Hepatocyte (in vitro differentiated cells): ENCODE measurements around the gene ZNF584. TPM values are rescaled to one million over a fixed set of nuclear protein-coding genes. Genes with fewer than 3 reads are reported as not detected.

Experiments used
- DNase-seq: peaks from one replicate; pipeline ENCODE4 v3.0.0-alpha.2; 2016; ENCODE audit warnings: low spot score
- H2AFZ ChIP-seq: fragments of 200-600 bp; sonication (generic); 2 replicates; pipeline ENCODE4 v1.6.0; 2016; ENCODE audit warnings: antibody characterized with exemption, mild to moderate bottlenecking
- H3K27ac ChIP-seq: fragments of 200-600 bp; sonication (generic); 2 replicates; pipeline ENCODE4 v1.5.1; 2016; ENCODE audit warnings: mild to moderate bottlenecking
- H3K27me3 ChIP-seq: fragments of 200-600 bp; sonication (generic); 2 replicates; pipeline ENCODE4 v1.6.1; 2016
- H3K36me3 ChIP-seq: fragments of 200-600 bp; sonication (generic); replicated peaks from 2 replicates; pipeline ENCODE4 v1.5.1; 2016; ENCODE audit warnings: low read depth; ENCODE audit not compliant: insufficient read depth
- H3K4me1 ChIP-seq: fragments of 200-600 bp; sonication (generic); 2 replicates; pipeline ENCODE4 v1.5.1; 2016; ENCODE audit warnings: mild to moderate bottlenecking, moderate library complexity; ENCODE audit not compliant: insufficient read depth
- H3K4me2 ChIP-seq: fragments of 200-600 bp; sonication (generic); 2 replicates; pipeline ENCODE4 v1.6.0; 2016
- H3K4me3 ChIP-seq: fragments of 200-600 bp; sonication (generic); 2 replicates; pipeline ENCODE4 v1.5.1; 2016; ENCODE audit warnings: mild to moderate bottlenecking
- H3K79me2 ChIP-seq: fragments of 200-600 bp; sonication (generic); 2 replicates; pipeline ENCODE4 v1.6.0; 2017; ENCODE audit warnings: mild to moderate bottlenecking
- H3K9me2 ChIP-seq: fragments of 200-600 bp; sonication (generic); replicated peaks from 2 replicates; pipeline ENCODE4 v1.6.0; 2017; ENCODE audit warnings: mild to moderate bottlenecking; ENCODE audit not compliant: insufficient read depth
- H3K9me3 ChIP-seq: fragments of 200-600 bp; sonication (generic); 2 replicates; pipeline ENCODE4 v1.5.1; 2016; ENCODE audit warnings: low read depth, mild to moderate bottlenecking
- H4K20me1 ChIP-seq: fragments of 200-600 bp; sonication (generic); 2 replicates; pipeline ENCODE4 v1.6.0; 2016; ENCODE audit warnings: mild to moderate bottlenecking; ENCODE audit not compliant: insufficient read depth, poor library complexity, severe bottlenecking
- EZH2 ChIP-seq: fragments of 200-600 bp; sonication (generic); IDR thresholded peaks from 2 replicates; pipeline ENCODE4 v1.6.1; 2016; ENCODE audit warnings: antibody characterized with exemption, mild to moderate bottlenecking, borderline replicate concordance
- EZH2phosphoT487 ChIP-seq: fragments of 200-600 bp; sonication (generic); IDR thresholded peaks from one replicate; pipeline ENCODE4 v1.6.1; 2018; ENCODE audit warnings: antibody characterized with exemption, mild to moderate bottlenecking, low read depth, moderate library complexity; ENCODE audit not compliant: unreplicated experiment, severe bottlenecking
- WGBS: methylation state at CpG from one replicate; pipeline ENCODE4 v1.1.6; 2016; ENCODE audit warnings: low lambda C conversion rate; ENCODE audit errors: missing lambda C conversion rate; 5-methylcytosine and 5-hydroxymethylcytosine counted together
- polyA plus RNA-seq: library from polyadenylated mRNA; unstranded; fragments of >200 nt; fragmentation: Nextera tagmentation; extraction: Ambion mirVana; gene quantifications from 2 replicates; pipeline ENCODE4 v1.2.1, GENCODE V29; 2016
- total RNA-seq: library from RNA; depleted of rRNA; stranded (reverse); fragments of >200 nt; gene quantifications from 2 replicates; pipeline ENCODE4 v1.2.3, GENCODE V29; 2014
- TF ChIP-seq, protein P1 (sequence below): fragments of 200-600 bp; sonication (generic); IDR thresholded peaks from 2 replicates; pipeline ENCODE4 v1.5.1; 2016; ENCODE audit warnings: antibody characterized with exemption, mild to moderate bottlenecking; ENCODE audit not compliant: poor library complexity

Gene ZNF584
- total RNA-seq, result 4.5 and 5.5 TPM in 2 replicates
- 4.5 and 7.9 TPM in 2 replicates for polyA plus RNA-seq

DNA sequence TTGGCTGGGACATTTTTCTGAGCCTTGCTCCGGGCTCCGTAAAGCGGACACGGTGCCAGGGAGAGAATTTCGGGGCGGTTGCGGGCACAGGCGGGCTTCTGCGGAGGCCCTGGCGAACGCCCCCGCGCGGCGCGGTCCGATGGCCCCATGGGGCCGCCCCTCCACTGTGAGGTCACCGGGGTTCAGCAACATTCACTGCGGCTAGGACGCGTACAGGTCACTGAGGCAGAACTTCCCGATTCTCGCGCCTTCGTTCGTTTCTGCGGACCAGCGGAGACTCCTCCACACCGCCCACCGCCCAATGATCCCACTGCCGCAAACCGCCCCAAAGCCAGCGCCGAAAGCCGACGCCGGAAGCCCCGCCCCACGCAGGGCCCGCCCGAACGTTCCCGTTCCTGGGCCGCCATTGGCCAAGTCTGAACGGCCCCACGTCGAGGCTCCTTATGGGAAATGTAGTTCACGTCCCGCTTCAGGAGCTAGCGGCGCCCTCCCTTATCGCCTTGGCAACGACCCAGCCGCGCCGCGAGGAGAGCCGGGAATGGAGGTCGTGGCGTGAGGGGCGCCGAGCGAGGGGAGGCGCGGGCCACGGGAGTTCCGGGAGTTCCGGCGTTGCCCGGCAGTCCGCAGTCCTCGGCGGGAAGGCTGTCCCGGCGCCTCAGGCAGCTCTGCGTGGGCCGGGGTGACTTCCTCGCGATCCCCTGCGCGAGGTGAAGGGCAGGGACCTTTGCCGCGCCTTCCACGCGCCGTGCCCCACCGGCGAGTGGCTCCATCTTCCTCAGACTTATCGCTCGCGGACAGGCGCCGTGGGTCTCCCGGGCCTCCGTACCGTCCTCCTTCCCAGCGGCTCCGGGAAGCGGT is at the start of gene ZNF584:
ZNF584 (plus strand) TSS at position 498 of the 858 bp plus-strand sequence. CDS start 499 bp downstream, outside the sequence.
- H3K4me2 ChIP-seq, result peak within 1 kb of the TSS; percentile 97
- WGBS, result 1% methylated on average over 84 of the region's 100 CpGs

DNA sequence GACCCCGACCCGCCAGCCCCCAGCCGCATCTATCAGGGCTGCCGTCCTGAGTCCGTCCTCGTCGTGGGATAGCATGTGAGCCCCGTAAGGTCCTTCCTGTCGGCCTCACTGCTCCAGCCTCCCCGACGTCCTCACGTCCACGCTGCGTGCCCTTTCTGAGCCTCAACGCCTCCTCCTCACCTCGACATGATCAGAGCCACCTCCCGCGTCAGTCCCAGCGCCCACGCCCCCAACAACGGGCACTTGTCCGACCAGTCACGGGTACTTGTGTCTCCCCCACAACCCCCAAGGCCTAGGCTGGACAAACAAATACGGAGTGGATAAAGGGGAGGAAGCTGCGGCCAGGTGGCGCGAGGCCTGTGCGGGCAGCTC is 46.6 kb upstream of the ZNF584 start:
- Histone ChIP-seq H3K27me3 (no peaks in the 10 kb centered on the region), H3K9me2 (no peaks in the 10 kb centered on the region), H3K27ac (peak overlapping the region; percentile 100), H2AFZ (peak overlapping the region; percentile 93), H4K20me1 (no peaks in the 10 kb centered on the region), H3K4me3 (peak overlapping the region; percentile 93), H3K4me1 (peaks cover 7% of the 10 kb centered on the region), H3K4me2 (peak overlapping the region; percentile 88), H3K9me3 (no peaks in the 10 kb centered on the region), H3K36me3 (no peaks in the 10 kb centered on the region), H3K79me2 (peaks cover 8% of the 10 kb centered on the region)
- 3% methylated on average over 27 of the region's 28 CpGs for WGBS
- DNase-seq, result peak; percentile 68
- TF ChIP-seq, protein P1, sequence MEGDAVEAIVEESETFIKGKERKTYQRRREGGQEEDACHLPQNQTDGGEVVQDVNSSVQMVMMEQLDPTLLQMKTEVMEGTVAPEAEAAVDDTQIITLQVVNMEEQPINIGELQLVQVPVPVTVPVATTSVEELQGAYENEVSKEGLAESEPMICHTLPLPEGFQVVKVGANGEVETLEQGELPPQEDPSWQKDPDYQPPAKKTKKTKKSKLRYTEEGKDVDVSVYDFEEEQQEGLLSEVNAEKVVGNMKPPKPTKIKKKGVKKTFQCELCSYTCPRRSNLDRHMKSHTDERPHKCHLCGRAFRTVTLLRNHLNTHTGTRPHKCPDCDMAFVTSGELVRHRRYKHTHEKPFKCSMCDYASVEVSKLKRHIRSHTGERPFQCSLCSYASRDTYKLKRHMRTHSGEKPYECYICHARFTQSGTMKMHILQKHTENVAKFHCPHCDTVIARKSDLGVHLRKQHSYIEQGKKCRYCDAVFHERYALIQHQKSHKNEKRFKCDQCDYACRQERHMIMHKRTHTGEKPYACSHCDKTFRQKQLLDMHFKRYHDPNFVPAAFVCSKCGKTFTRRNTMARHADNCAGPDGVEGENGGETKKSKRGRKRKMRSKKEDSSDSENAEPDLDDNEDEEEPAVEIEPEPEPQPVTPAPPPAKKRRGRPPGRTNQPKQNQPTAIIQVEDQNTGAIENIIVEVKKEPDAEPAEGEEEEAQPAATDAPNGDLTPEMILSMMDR, result no peak
- no peak for TF ChIP-seq EZH2phosphoT487
- no peak for TF ChIP-seq EZH2

More for the DNA sequence above, at the start of gene ZNF584:
- Histone ChIP-seq H2AFZ (peak within 1 kb of the TSS; percentile 98), H3K9me3 (no peaks in the 10 kb centered on the region), H3K36me3 (no peaks in the 10 kb centered on the region), H3K9me2 (no peaks in the 10 kb centered on the region), H3K4me1 (peaks cover 8% of the 10 kb centered on the region), H3K79me2 (peaks cover 40% of the 10 kb centered on the region), H3K27ac (peak within 1 kb of the TSS; percentile 95), H3K27me3 (no peaks in the 10 kb centered on the region), H4K20me1 (no peaks in the 10 kb centered on the region), H3K4me3 (peak within 1 kb of the TSS; percentile 61)
- peak; percentile 97 for DNase-seq
- TF ChIP-seq EZH2, result no peak
- TF ChIP-seq, protein P1, result peak; percentile 3

DNA sequence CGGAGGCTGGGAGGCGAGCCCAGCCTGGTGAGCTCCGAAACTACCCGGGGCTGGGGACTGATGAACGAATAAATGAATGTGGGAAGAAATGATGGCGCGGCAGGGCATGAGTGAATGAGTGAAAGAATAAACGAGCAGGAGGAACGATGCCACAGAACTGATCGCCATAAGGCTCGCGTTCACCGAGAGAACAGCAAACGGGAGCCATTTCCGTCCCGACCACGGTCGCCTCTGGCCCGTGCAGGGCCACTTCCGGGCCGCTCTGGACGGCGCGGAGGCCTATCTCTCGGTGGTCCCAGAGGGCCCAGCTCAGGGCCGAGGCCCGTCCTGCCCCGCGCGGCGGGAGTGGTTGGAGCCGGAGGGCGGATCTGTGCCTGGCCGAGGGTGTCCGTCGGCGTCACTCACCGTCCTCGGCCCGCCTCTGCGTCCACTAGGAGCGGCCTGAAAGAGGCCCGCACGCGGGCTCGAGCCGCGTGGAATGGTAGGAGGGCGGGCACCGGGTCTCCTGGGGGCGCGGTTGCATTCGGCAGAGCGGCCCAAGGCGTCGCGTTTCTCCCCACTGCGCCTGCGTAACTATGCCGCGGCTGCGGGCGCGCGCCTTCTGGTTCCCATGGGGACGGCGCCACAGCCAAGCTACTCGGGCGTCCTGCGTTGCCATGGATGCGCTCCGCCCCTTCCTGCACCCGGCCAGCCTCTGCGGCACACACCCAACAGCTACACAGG is 46.0 kb upstream of the ZNF584 start, which contains the start of gene ZNF497:
ZNF497 (minus strand) TSS at position 480 of the 723 bp plus-strand sequence. CDS start 5,116 bp downstream, outside the sequence.
- peaks cover 8% of the 10 kb centered on the region for H3K79me2 ChIP-seq
- TF ChIP-seq EZH2phosphoT487, result no peak
- TF ChIP-seq, protein P1, result no peak
- TF ChIP-seq EZH2, result no peak
- 1% methylated on average over 74 of the region's 74 CpGs for WGBS

More for the DNA sequence above, 46.0 kb upstream of the ZNF584 start, which contains the start of gene ZNF497:
- peak; percentile 97 for DNase-seq
- Histone ChIP-seq H3K4me3 (peak within 1 kb of the TSS; percentile 93), H3K4me2 (peak within 1 kb of the TSS; percentile 88), H3K27ac (peak within 1 kb of the TSS; percentile 100), H2AFZ (peak within 1 kb of the TSS; percentile 93), H4K20me1 (no peaks in the 10 kb centered on the region), H3K36me3 (no peaks in the 10 kb centered on the region), H3K4me1 (peaks cover 7% of the 10 kb centered on the region), H3K9me3 (no peaks in the 10 kb centered on the region), H3K27me3 (no peaks in the 10 kb centered on the region), H3K9me2 (no peaks in the 10 kb centered on the region)
